HEK293 (cell line): Measurements from ENCODE around the gene UCKL1.

Experiments
- GLIS1 ChIP-seq: fragments of 450-650 bp; formaldehyde crosslinking; IDR thresholded peaks from 2 replicates; pipeline ENCODE4 v1.5.1; 2016; ENCODE audit warnings: missing biosample characterization, missing genetic modification characterization
- GLIS2 ChIP-seq: fragments of 450-650 bp; formaldehyde crosslinking; IDR thresholded peaks from 2 replicates; pipeline ENCODE4 v1.5.1; 2016; ENCODE audit warnings: missing biosample characterization, missing genetic modification characterization
- KLF1 ChIP-seq: fragments of 450-650 bp; formaldehyde crosslinking; IDR thresholded peaks from 2 replicates; pipeline ENCODE4 v1.5.1; 2016; ENCODE audit warnings: missing biosample characterization, missing genetic modification characterization
- KLF16 ChIP-seq: fragments of 450-650 bp; formaldehyde crosslinking; IDR thresholded peaks from 2 replicates; pipeline ENCODE4 v1.5.1; 2017; ENCODE audit warnings: missing biosample characterization, missing genetic modification characterization
- WT1 ChIP-seq: fragments of 450-650 bp; formaldehyde crosslinking; IDR thresholded peaks from 2 replicates; pipeline ENCODE4 v1.5.1; 2016; ENCODE audit warnings: missing biosample characterization, missing genetic modification characterization
- YY2 ChIP-seq: fragments of 450-650 bp; formaldehyde crosslinking; IDR thresholded peaks from 2 replicates; pipeline ENCODE4 v1.5.1; 2016; ENCODE audit warnings: missing biosample characterization, missing genetic modification characterization
- ZBTB17 ChIP-seq: fragments of 450-650 bp; formaldehyde crosslinking; IDR thresholded peaks from 2 replicates; pipeline ENCODE4 v1.5.1; 2016; ENCODE audit warnings: missing biosample characterization, missing genetic modification characterization
- ZBTB20 ChIP-seq: fragments of 450-650 bp; formaldehyde crosslinking; IDR thresholded peaks from 2 replicates; pipeline ENCODE4 v1.5.1; 2016; ENCODE audit warnings: missing biosample characterization, missing genetic modification characterization
- ZFP41 ChIP-seq: fragments of 450-650 bp; formaldehyde crosslinking; IDR thresholded peaks from 2 replicates; pipeline ENCODE4 v1.5.1; 2016; ENCODE audit warnings: missing biosample characterization, missing genetic modification characterization, borderline replicate concordance
- ZFP69B ChIP-seq: fragments of 450-650 bp; formaldehyde crosslinking; IDR thresholded peaks from 2 replicates; pipeline ENCODE4 v1.5.1; 2016; ENCODE audit warnings: missing biosample characterization, missing genetic modification characterization
- ZNF146 ChIP-seq: fragments of 450-650 bp; formaldehyde crosslinking; IDR thresholded peaks from 2 replicates; pipeline ENCODE4 v1.5.1; 2016; ENCODE audit warnings: missing biosample characterization, missing genetic modification characterization
- ZNF202 ChIP-seq: fragments of 450-650 bp; formaldehyde crosslinking; IDR thresholded peaks from 2 replicates; pipeline ENCODE4 v1.5.1; 2016; ENCODE audit warnings: missing biosample characterization, missing genetic modification characterization, borderline replicate concordance
- ZNF214 ChIP-seq: fragments of 450-650 bp; formaldehyde crosslinking; IDR thresholded peaks from 2 replicates; pipeline ENCODE4 v1.5.1; 2017; ENCODE audit warnings: missing biosample characterization, mild to moderate bottlenecking, missing genetic modification characterization, borderline replicate concordance
- ZNF391 ChIP-seq: fragments of 450-650 bp; formaldehyde crosslinking; IDR thresholded peaks from 2 replicates; pipeline ENCODE4 v1.5.1; 2016; ENCODE audit warnings: low read depth, missing biosample characterization, missing genetic modification characterization, borderline replicate concordance
- ZNF501 ChIP-seq: fragments of 450-650 bp; formaldehyde crosslinking; IDR thresholded peaks from 2 replicates; pipeline ENCODE4 v1.5.1; 2016; ENCODE audit warnings: missing biosample characterization, missing genetic modification characterization
- ZNF610 ChIP-seq: fragments of 450-650 bp; formaldehyde crosslinking; IDR thresholded peaks from 2 replicates; pipeline ENCODE4 v1.5.1; 2016; ENCODE audit warnings: missing biosample characterization, missing genetic modification characterization, borderline replicate concordance
- ZNF621 ChIP-seq: fragments of 450-650 bp; formaldehyde crosslinking; IDR thresholded peaks from 2 replicates; pipeline ENCODE4 v1.5.1; 2017; ENCODE audit warnings: missing biosample characterization, missing genetic modification characterization
- ZNF623 ChIP-seq: fragments of 450-650 bp; formaldehyde crosslinking; IDR thresholded peaks from 2 replicates; pipeline ENCODE4 v1.5.1; 2016; ENCODE audit warnings: missing biosample characterization, missing genetic modification characterization
- ZNF658 ChIP-seq: fragments of 450-650 bp; formaldehyde crosslinking; IDR thresholded peaks from 2 replicates; pipeline ENCODE4; 2016; ENCODE audit warnings: missing biosample characterization, missing genetic modification characterization
- ZNF701 ChIP-seq: fragments of 450-650 bp; formaldehyde crosslinking; IDR thresholded peaks from 2 replicates; pipeline ENCODE4 v1.5.1; 2016; ENCODE audit warnings: missing biosample characterization, missing genetic modification characterization
- ZXDB ChIP-seq: fragments of 450-650 bp; formaldehyde crosslinking; IDR thresholded peaks from 2 replicates; pipeline ENCODE4 v1.5.1; 2016; ENCODE audit warnings: missing biosample characterization, missing genetic modification characterization
- TF ChIP-seq, protein P1 (sequence below): fragments of 450-650 bp; formaldehyde crosslinking; IDR thresholded peaks from 2 replicates; pipeline ENCODE4 v1.5.1; 2016; ENCODE audit warnings: missing biosample characterization, missing genetic modification characterization
- TF ChIP-seq, protein P2 (sequence below): fragments of 450-650 bp; formaldehyde crosslinking; IDR thresholded peaks from 2 replicates; pipeline ENCODE4 v1.5.1; 2016; ENCODE audit warnings: missing biosample characterization, missing genetic modification characterization
- TF ChIP-seq, protein P3 (sequence below): fragments of 450-650 bp; formaldehyde crosslinking; IDR thresholded peaks from 2 replicates; pipeline ENCODE4 v1.5.1; 2016; ENCODE audit warnings: missing biosample characterization, missing genetic modification characterization
- TF ChIP-seq, protein P4 (sequence below): fragments of 450-650 bp; formaldehyde crosslinking; IDR thresholded peaks from 2 replicates; pipeline ENCODE4 v1.5.1; 2017; ENCODE audit warnings: missing biosample characterization, missing genetic modification characterization
- TF ChIP-seq, protein P5 (sequence below): sonication (generic); formaldehyde crosslinking; IDR thresholded peaks from 2 replicates; pipeline ENCODE4 v1.8.1; 2022; ENCODE audit warnings: mild to moderate bottlenecking, moderate library complexity, missing genetic modification reagents
- TF ChIP-seq, protein P6 (sequence below): fragments of 450-650 bp; formaldehyde crosslinking; IDR thresholded peaks from 2 replicates; pipeline ENCODE4 v1.5.1; 2016; ENCODE audit warnings: missing biosample characterization, missing genetic modification characterization

The UCKL1 gene

DNA sequence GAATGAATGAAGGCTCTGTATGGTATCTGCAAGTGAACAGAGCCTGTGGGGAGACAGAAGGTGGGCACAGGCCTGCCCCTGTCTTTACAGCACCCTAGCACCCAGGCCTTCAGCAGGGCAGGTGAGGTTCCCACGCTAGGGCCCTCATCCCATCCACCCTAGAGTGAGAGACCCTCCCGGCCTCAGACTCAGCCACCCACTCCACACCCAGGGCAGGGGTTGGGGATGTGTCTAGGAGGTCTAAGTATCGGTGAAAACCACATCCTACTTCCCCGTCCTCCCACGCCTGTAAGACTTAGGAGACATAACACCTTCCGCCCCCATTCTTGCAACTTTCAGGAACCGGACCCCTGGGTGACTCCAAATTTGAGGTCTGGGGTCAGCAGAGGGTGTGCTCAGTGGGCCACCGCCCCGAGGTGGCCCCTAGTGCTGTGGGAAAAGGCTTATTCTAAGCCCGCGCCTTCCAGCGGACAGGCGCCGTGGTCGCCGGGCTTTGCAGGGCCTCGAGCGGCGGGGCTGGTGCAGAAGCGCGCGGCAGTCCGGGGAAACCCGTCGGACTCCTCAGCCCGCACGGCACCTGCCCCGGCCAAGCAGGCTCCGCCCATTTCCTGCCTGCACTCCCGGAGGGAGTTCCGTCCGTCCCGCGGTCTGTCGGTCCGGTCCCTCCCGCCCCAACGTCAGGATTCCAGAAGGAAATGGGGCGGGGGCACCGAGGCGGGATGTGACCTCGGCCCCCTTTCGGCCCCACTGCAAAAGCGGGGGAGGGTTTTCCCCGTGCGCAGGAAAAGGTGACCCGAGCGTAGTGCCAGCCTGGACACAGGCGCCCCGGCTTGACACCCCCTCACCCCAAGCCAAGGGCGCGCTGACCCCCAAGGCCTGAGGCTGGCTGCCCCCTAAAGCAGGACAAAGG is 22.4 kb upstream of the UCKL1 start (continued):
- TF ChIP-seq ZNF658 (no peak), ZNF623 (tag by site-specific recombination) (no peak), ZNF214 (tag by site-specific recombination) (no peak), WT1 (tag by site-specific recombination) (peak; percentile 61), ZNF501 (tag by site-specific recombination) (no peak), KLF1 (0 out of 2 replicates have a peak, but pooled peaks have one; percentile 33), YY2 (tag by site-specific recombination) (no peak), ZNF391 (peak; percentile 49; the same call in 1 of the 2 replicates), ZNF202 (no peak), ZBTB20 (tag by site-specific recombination) (peak; percentile 60; the same call in 1 of the 2 replicates), ZXDB (tag by site-specific recombination) (peak; percentile 62; the same call in 1 of the 2 replicates), ZFP69B (tag by site-specific recombination) (0 out of 2 replicates have a peak, but pooled peaks have one; percentile 31), GLIS2 (tag by site-specific recombination) (peak; percentile 91), GLIS1 (peak; percentile 25; the same call in 1 of the 2 replicates), ZFP41 (tag by site-specific recombination) (no peak), ZNF146 (no peak; the same call in 1 of the 2 replicates), ZBTB17 (tag by site-specific recombination) (no peak), ZNF610 (no peak), ZNF701 (tag by site-specific recombination) (no peak), KLF16 (peak; percentile 56; the same call in 1 of the 2 replicates), ZNF621 (no peak)
- TF ChIP-seq, protein P1, sequence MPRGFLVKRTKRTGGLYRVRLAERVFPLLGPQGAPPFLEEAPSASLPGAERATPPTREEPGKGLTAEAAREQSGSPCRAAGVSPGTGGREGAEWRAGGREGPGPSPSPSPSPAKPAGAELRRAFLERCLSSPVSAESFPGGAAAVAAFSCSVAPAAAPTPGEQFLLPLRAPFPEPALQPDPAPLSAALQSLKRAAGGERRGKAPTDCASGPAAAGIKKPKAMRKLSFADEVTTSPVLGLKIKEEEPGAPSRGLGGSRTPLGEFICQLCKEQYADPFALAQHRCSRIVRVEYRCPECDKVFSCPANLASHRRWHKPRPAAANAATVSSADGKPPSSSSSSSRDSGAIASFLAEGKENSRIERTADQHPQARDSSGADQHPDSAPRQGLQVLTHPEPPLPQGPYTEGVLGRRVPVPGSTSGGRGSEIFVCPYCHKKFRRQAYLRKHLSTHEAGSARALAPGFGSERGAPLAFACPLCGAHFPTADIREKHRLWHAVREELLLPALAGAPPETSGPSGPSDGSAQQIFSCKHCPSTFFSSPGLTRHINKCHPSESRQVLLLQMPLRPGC (tag by site-specific recombination), result no peak; the same call in 1 of the 2 replicates
- TF ChIP-seq, protein P2, sequence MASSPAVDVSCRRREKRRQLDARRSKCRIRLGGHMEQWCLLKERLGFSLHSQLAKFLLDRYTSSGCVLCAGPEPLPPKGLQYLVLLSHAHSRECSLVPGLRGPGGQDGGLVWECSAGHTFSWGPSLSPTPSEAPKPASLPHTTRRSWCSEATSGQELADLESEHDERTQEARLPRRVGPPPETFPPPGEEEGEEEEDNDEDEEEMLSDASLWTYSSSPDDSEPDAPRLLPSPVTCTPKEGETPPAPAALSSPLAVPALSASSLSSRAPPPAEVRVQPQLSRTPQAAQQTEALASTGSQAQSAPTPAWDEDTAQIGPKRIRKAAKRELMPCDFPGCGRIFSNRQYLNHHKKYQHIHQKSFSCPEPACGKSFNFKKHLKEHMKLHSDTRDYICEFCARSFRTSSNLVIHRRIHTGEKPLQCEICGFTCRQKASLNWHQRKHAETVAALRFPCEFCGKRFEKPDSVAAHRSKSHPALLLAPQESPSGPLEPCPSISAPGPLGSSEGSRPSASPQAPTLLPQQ (tag by site-specific recombination), result no peak
- TF ChIP-seq, protein P3, sequence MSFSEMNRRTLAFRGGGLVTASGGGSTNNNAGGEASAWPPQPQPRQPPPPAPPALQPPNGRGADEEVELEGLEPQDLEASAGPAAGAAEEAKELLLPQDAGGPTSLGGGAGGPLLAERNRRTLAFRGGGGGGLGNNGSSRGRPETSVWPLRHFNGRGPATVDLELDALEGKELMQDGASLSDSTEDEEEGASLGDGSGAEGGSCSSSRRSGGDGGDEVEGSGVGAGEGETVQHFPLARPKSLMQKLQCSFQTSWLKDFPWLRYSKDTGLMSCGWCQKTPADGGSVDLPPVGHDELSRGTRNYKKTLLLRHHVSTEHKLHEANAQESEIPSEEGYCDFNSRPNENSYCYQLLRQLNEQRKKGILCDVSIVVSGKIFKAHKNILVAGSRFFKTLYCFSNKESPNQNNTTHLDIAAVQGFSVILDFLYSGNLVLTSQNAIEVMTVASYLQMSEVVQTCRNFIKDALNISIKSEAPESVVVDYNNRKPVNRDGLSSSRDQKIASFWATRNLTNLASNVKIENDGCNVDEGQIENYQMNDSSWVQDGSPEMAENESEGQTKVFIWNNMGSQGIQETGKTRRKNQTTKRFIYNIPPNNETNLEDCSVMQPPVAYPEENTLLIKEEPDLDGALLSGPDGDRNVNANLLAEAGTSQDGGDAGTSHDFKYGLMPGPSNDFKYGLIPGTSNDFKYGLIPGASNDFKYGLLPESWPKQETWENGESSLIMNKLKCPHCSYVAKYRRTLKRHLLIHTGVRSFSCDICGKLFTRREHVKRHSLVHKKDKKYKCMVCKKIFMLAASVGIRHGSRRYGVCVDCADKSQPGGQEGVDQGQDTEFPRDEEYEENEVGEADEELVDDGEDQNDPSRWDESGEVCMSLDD (tag by site-specific recombination), result peak; percentile 86; the same call in 1 of the 2 replicates
- TF ChIP-seq, protein P4, sequence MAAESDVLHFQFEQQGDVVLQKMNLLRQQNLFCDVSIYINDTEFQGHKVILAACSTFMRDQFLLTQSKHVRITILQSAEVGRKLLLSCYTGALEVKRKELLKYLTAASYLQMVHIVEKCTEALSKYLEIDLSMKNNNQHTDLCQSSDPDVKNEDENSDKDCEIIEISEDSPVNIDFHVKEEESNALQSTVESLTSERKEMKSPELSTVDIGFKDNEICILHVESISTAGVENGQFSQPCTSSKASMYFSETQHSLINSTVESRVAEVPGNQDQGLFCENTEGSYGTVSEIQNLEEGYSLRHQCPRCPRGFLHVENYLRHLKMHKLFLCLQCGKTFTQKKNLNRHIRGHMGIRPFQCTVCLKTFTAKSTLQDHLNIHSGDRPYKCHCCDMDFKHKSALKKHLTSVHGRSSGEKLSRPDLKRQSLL (tag by site-specific recombination), result no peak
- TF ChIP-seq, protein P5, sequence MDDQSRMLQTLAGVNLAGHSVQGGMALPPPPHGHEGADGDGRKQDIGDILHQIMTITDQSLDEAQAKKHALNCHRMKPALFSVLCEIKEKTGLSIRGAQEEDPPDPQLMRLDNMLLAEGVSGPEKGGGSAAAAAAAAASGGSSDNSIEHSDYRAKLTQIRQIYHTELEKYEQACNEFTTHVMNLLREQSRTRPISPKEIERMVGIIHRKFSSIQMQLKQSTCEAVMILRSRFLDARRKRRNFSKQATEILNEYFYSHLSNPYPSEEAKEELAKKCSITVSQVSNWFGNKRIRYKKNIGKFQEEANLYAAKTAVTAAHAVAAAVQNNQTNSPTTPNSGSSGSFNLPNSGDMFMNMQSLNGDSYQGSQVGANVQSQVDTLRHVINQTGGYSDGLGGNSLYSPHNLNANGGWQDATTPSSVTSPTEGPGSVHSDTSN (CRISPR knock-in tag), result no peak
- TF ChIP-seq, protein P6, sequence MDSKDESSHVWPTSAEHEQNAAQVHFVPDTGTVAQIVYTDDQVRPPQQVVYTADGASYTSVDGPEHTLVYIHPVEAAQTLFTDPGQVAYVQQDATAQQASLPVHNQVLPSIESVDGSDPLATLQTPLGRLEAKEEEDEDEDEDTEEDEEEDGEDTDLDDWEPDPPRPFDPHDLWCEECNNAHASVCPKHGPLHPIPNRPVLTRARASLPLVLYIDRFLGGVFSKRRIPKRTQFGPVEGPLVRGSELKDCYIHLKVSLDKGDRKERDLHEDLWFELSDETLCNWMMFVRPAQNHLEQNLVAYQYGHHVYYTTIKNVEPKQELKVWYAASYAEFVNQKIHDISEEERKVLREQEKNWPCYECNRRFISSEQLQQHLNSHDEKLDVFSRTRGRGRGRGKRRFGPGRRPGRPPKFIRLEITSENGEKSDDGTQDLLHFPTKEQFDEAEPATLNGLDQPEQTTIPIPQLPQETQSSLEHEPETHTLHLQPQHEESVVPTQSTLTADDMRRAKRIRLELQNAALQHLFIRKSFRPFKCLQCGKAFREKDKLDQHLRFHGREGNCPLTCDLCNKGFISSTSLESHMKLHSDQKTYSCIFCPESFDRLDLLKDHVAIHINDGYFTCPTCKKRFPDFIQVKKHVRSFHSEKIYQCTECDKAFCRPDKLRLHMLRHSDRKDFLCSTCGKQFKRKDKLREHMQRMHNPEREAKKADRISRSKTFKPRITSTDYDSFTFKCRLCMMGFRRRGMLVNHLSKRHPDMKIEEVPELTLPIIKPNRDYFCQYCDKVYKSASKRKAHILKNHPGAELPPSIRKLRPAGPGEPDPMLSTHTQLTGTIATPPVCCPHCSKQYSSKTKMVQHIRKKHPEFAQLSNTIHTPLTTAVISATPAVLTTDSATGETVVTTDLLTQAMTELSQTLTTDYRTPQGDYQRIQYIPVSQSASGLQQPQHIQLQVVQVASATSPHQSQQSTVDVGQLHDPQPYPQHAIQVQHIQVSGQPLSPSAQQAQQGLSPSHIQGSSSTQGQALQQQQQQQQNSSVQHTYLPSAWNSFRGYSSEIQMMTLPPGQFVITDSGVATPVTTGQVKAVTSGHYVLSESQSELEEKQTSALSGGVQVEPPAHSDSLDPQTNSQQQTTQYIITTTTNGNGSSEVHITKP (tag by site-specific recombination), result 0 out of 2 replicates have a peak, but pooled peaks have one; percentile 41
